Mononuclear cell (primary cell): ENCODE measurements around the gene AKNA. TPM values are rescaled to one million over a fixed set of nuclear protein-coding genes. Genes with fewer than 3 reads are reported as not detected.
"Not testable (repeated sequence)": the region's sequence is repeated elsewhere in the genome, so short reads cannot be mapped to it uniquely, and the experiment has no call there.

Experiments used
- H3K27me3 ChIP-seq: 2 replicates; pipeline ENCODE4 v1.6.0; 2011; ENCODE audit warnings: low read length, control low read depth; ENCODE audit not compliant: insufficient read depth
- H3K4me1 ChIP-seq: 2 replicates; pipeline ENCODE4 v1.5.1; 2011; ENCODE audit warnings: mild to moderate bottlenecking, low read length, control low read depth; ENCODE audit not compliant: insufficient read depth
- H3K4me3 ChIP-seq: 2 replicates; pipeline ENCODE4 v1.5.1; 2011; ENCODE audit warnings: mild to moderate bottlenecking, low read length, moderate library complexity
- H3K9me3 ChIP-seq: 2 replicates; pipeline ENCODE4 v1.5.1; 2011; ENCODE audit warnings: low read depth, mild to moderate bottlenecking, control low read depth, low read length
- total RNA-seq: library from RNA; depleted of rRNA; stranded (reverse); fragments of >200 nt; gene quantifications from one replicate; pipeline ENCODE4 v1.2.3, GENCODE V29; 2012

AKNA gene
- total RNA-seq, 1 donor: 99.5 TPM

DNA sequence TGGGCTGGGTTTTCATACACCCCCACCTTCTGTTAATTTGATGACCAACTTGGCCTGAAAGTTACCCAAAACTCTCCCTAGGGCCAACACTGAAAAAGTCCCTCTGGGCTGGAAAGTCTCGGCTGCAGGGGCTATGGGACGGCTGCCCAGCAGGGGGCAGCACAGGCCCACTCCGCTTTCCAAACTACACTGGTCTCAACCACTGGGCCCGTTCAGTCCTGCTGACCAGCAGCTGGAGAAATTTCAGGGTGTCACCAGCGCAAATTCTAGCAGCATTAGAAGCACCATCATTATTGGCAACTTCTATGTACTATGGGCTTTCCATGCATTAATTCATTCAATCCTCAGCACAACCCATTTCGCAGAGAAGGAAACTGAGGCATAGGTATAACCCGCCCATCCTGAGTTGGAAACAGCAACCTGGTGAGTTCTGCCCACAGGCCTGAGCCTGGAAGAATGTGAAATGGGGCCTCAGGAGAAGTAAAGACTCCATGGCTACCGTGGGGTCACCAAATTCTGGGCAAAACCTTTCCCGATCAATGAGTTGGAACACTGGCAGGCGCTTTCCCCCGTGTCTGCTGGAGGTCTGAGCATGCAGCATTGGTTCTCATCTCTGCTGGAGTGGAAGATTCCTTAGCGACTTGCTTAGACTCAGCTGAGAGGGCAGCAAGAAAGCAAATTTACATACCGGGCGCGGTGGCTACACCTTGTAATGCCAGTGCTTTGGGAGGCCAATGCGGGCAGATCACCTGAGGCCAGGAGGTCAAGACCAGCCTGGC, 48.5 kb downstream of the AKNA start:
- Histone ChIP-seq H3K27me3 (no peaks in the 10 kb centered on the region), H3K4me3 (no peak overlapping the region), H3K4me1 (peaks cover 12% of the 10 kb centered on the region), H3K9me3 (no peaks in the 10 kb centered on the region)

GRCh38 chr9:114338187-114338586, 49.6 kb downstream of the AKNA start:
- Histone ChIP-seq H3K27me3 (no peaks in the 10 kb centered on the region), H3K4me1 (peaks cover 12% of the 10 kb centered on the region), H3K4me3 (no peak overlapping the region), H3K9me3 (no peaks in the 10 kb centered on the region)

GRCh38 chr9:114336699-114337395, 50.9 kb downstream of the AKNA start:
- H3K4me3 ChIP-seq: no peak overlapping the region
- no peaks in the 10 kb centered on the region for H3K9me3 ChIP-seq
- H3K27me3 ChIP-seq: no peaks in the 10 kb centered on the region
- peaks cover 12% of the 10 kb centered on the region for H3K4me1 ChIP-seq

DNA sequence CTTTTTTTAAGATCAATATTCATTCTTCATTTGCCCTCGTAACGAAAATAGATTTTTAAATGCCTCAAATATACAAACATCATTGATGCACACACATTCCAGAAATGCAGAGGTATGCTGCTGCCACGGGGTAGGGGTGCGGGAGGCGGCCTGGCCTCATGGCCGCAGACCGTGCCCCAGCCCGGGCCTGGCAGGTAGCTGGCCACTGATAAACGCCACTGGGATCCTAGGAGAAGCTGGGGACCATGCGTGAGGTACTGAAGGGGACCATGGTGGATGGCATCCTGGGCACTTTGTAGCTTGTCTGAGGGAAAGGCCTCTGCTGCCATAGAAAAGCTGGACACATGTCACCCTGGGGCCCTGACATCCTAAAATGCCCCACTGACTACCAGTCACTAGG, 51.6 kb downstream of the AKNA start:
- Histone ChIP-seq H3K4me1 (peaks cover 12% of the 10 kb centered on the region), H3K9me3 (no peaks in the 10 kb centered on the region), H3K4me3 (no peak overlapping the region), H3K27me3 (no peaks in the 10 kb centered on the region)

DNA sequence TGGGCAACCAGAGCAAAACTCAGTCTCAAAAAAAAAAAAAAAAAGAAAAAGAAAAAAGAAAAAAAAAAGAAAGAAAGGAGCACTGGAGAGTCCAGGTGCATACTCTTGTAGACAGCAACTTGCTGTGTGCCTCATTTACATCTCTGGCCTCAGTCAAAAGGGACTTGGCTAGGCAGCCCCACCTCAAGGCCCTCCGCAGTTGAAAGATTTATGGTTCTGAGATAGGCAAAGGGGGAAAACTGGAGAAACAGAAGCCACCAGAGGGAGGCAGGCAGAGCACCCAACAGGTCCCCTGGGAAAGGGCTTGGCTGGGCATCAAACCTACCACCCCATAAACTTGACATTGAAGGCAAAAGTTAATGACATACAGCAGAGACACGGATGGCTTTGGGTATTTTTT, 52.0 kb downstream of the AKNA start:
- no peaks in the 10 kb centered on the region for H3K27me3 ChIP-seq
- no peak overlapping the region for H3K4me3 ChIP-seq
- no peaks in the 10 kb centered on the region for H3K9me3 ChIP-seq
- H3K4me1 ChIP-seq: peaks cover 10% of the 10 kb centered on the region

DNA sequence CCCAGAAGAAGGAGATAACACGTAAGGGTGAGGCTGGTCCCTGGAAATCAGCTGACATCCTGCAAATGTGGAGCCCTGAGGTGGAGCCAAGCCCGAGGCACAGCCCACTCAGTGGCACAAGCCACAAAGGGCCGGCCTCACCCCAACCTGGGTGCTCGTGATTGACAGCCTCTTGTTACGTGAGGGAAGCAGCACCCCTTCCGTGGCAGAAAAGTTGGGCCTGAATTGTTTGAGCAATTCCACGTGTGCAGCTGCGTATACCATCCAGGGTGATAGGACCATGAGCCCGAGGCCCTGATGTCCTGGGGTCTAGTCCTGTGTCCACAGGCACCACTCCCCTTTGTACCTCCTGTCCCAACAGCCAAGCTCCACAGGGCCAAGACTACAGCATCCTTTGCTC, 53.3 kb downstream of the AKNA start:
- H3K27me3 ChIP-seq: no peaks in the 10 kb centered on the region
- H3K4me3 ChIP-seq: no peak overlapping the region
- H3K4me1 ChIP-seq: no peaks in the 10 kb centered on the region
- H3K9me3 ChIP-seq: no peaks in the 10 kb centered on the region

DNA sequence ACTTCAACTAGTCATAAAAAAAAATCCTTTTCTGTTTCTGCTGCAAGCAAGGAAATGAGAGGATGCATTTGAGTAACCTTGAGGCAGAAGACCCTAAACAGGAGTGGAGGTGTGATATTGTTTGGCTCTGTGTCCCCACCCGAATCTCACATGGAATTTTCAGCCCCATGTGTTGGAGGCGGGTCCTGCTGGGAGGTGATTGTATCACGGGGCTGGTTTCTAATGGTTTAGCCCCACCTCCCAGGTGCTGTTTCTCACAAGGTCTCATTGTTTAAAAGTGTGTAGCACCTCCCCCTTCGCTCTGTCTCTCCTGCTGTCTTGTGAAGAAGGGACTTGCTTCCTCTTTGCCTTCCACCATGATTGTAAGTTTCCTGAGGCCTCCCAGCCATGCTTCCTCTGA, 54.1 kb downstream of the AKNA start:
- not testable (repeated sequence) for H3K9me3 ChIP-seq, H3K4me3 ChIP-seq, H3K4me1 ChIP-seq, H3K27me3 ChIP-seq

DNA sequence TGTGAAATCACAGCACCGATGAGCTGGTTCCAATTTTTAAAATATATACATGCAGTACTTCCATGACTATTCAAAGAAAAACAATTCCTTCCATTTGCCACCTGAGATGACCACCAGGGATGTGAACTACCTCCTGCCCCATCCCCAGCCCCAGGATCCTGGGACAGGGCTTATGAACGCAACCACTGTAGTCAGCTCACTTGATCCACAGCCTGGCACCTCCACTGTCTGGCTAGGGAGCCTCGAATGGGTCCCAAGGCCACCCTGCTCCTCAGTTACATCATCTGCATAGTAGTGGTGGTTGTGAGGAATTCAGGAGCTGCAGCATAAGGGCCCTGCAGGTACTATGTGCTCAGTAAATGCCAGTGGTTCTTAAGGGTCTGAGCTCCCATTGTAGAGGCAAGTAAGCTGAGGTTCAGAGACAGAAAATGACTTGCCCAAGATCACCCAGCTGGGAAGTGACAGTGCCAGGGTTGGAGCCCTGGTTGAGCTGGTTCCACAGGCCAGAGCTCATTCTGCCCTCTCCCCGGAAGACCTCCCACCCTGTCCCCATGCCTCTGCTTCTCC, 55.2 kb downstream of the AKNA start:
- not testable (repeated sequence) for H3K9me3 ChIP-seq, H3K4me3 ChIP-seq, H3K4me1 ChIP-seq, H3K27me3 ChIP-seq

DNA sequence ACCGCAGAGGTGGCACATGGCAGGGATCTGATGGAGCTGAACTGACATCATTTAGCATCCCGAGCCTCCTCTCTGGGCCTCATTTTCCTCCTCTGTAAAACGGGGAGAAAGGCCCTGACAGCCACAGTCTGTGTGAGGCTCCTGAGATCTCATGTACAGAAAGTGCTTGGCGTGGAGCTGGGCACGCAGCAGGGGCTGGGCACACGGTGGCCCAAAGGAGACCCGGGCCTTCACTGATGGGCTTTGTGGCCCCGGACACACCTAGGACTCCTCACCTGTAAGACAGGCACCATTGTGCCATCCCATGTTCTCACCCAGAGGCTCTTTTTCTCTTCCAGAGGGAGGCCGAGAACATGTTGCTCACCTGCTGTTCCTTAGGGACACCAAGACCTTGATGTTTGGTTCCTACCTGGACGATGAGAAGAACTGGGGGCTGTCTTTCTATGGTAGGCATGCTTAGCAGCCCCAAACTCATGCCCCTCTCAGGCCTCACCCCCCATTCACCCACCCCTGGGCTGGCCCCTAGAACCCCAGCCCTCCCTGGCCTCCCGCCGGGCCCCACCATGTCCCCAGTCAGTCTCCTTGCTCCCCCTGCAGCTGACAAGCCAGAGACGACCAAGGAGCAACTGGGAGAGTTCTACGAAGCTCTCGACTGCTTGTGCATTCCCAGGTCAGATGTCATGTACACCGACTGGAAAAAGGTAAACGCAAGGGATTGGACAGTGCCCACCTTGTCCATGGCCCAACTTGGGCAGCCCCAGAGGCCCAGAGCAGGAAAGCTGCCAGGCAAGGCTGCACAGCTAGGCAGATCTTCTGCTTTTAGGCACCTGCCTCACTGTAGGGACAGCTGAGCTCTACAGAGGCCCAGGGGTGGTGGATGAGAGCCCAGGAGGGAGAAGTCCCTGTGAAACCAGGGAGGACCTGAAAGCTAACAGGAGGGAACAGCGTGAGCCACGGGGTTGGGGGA, 56.3 kb downstream of the AKNA start:
- H3K9me3 ChIP-seq, H3K27me3 ChIP-seq, H3K4me1 ChIP-seq, H3K4me3 ChIP-seq: not testable (repeated sequence)

GRCh38 chr9:114330636-114331035, 57.1 kb downstream of the AKNA start:
- no peak overlapping the region for H3K4me3 ChIP-seq
- H3K9me3 ChIP-seq: no peaks in the 10 kb centered on the region
- H3K4me1 ChIP-seq: no peaks in the 10 kb centered on the region
- no peaks in the 10 kb centered on the region for H3K27me3 ChIP-seq

DNA sequence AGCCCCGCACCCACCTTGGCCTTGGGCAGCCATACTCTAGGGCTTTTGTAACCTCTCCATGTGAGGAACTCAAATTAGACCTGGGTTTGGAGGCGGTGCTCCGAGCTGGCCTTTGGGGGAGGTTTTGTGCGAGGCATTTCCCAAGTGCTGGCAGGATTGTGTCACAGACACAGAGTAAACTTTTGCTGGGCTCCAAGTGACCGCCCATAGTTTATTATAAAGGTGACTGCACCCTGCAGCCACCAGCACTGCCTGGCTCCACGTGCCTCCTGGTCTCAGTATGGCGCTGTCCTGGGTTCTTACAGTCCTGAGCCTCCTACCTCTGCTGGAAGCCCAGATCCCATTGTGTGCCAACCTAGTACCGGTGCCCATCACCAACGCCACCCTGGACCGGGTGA, 58.2 kb downstream of the AKNA start, which contains the start of gene ORM2:
ORM2 (plus strand) TSS at position 245 of the 398 bp plus-strand sequence; CDS start at position 281, 36 bp downstream.
- H3K27me3 ChIP-seq, H3K9me3 ChIP-seq, H3K4me1 ChIP-seq, H3K4me3 ChIP-seq: not testable (repeated sequence)

- not testable (repeated sequence) for H3K4me1 ChIP-seq, H3K4me3 ChIP-seq, H3K27me3 ChIP-seq, H3K9me3 ChIP-seq
Observed at GRCh38 chr9:114328937-114329624, 58.7 kb downstream of the AKNA start.

DNA sequence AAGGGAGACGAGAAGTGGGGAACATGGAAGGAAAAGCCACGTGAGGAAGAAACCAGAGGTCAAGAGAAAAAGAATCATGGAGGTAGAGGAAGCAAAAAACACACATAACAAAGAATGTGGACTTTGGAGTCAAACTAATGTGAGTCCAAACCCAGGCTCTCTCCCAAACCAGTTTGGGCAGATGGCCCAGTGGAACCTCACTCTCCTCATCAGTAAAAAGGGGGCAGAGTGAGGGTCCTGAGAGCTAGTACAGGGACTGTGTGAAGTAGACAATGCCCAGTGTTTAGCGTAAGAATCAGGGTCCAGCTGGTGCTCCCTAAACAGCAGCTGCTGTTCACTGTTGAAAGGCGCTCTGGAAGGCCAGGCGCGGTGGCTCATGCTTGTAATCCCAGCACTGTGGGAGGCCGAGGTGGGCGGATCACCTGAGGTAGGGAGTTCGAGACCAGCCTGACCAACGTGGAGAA, 59.4 kb downstream of the AKNA start:
- H3K9me3 ChIP-seq, H3K4me3 ChIP-seq, H3K4me1 ChIP-seq: not testable (repeated sequence)

DNA sequence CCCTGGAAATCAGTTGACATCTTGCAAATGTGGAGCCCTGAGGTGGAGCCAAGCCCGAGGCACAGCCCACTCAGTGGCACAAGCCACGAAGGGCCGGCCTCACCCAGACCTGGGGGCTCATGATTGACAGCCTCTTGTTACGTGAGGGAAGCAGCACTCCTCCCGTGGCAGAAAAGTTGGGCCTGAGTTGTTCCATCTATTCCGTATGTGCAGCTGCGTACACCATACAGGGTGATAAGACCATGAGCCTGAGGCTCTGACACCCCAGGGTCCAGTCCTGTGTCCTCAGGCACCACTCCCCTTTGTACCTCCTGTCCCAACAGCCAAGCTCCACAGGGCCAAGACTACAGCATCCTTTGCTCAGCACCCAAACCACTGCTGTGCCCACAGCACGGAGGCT, 60.0 kb downstream of the AKNA start:
- Histone ChIP-seq H3K4me3 (no peak overlapping the region), H3K27me3 (no peaks in the 10 kb centered on the region), H3K9me3 (no peaks in the 10 kb centered on the region), H3K4me1 (no peaks in the 10 kb centered on the region)

More for the DNA sequence above, 59.4 kb downstream of the AKNA start:
- not testable (repeated sequence) for H3K27me3 ChIP-seq
